Prostate gland (tissue), 2 donors: Measurements from ENCODE around the gene B4GALT5.

Source experiments
- CTCF ChIP-seq, 4 experiments: fragments of 200-600 bp in 2 of 4; fragments of 450-650 bp in 2 of 4; sonication (generic) in 2 of 4; IDR thresholded peaks; 1 replicate in 3 of 4; 2 replicates in 1 of 4; pipeline ENCODE4 v1.5.1; 2016 to 2019; ENCODE audit warnings: antibody characterized with exemption in 4 of 4, mild to moderate bottlenecking in 2 of 4, moderate library complexity in 2 of 4
- POLR2A ChIP-seq: fragments of 450-650 bp; IDR thresholded peaks from one replicate; pipeline ENCODE4 v1.6.1; 2016; ENCODE audit warnings: antibody characterized with exemption, mild to moderate bottlenecking

- no peak for TF ChIP-seq CTCF (IDR thresholded peaks at IDR 0.05)
- TF ChIP-seq POLR2A = no peak
Observed at GRCh38 chr20:49681850-49682216, 31.8 kb downstream of the B4GALT5 start.
